ENCODE data around the gene EBF3.

DNA sequence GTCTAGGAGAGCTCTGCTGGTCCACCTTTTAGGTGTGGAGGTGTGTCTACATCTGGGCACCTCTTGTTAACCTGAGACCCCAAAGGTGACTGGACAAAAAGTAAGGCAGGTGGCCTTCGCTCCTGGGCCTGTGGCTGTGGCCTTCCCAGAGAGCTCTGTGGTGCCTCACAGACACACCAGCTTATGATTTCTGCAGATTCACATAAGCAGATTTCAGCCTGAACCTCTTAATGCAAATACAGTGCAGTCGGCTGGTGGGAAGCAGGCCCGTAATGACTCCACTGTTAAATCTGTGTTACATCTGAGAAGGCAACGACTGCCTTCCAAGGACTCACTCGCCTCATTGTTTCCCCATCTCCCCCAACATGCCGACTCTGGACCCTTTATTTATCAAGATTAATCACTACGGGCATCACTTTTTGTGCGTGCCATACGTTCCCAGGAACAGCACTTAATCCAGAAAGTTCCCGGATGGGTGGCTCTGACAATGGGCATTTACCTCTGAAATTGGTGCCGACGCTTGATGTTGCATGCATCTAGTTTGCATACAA lies 119.8 kb downstream of the EBF3 start:
- TF ChIP-seq, protein P1, sequence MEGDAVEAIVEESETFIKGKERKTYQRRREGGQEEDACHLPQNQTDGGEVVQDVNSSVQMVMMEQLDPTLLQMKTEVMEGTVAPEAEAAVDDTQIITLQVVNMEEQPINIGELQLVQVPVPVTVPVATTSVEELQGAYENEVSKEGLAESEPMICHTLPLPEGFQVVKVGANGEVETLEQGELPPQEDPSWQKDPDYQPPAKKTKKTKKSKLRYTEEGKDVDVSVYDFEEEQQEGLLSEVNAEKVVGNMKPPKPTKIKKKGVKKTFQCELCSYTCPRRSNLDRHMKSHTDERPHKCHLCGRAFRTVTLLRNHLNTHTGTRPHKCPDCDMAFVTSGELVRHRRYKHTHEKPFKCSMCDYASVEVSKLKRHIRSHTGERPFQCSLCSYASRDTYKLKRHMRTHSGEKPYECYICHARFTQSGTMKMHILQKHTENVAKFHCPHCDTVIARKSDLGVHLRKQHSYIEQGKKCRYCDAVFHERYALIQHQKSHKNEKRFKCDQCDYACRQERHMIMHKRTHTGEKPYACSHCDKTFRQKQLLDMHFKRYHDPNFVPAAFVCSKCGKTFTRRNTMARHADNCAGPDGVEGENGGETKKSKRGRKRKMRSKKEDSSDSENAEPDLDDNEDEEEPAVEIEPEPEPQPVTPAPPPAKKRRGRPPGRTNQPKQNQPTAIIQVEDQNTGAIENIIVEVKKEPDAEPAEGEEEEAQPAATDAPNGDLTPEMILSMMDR (conservative IDR thresholded peaks at IDR 0.05; ENCODE audit: low read depth, low read length): no peak
- TF ChIP-seq EZH2 (IDR thresholded peaks at IDR 0.05; ENCODE audit: low read length, unreplicated experiment): no peak
